Measurements from ENCODE around the gene FAT3. TPM values are rescaled to one million over a fixed set of nuclear protein-coding genes. Genes with fewer than 3 reads are reported as not detected.
A peak's percentile ranks its signal among the peaks of the same experiment; 100 is the strongest.

The FAT3 gene
- total RNA-seq (not detected), polyA plus RNA-seq (not detected)

- no peak within 1 kb of the TSS for H3K4me3 Mint-ChIP-seq
- no peak within 1 kb of the TSS for H3K27ac Mint-ChIP-seq
- ChIA-PET POLR2A (no interaction called here), CTCF (no interaction called here)
- DNase-seq = no peak
- Histone ChIP-seq H3K4me1 (ENCODE audit: insufficient read depth, low read length) (no peaks in the 10 kb centered on the region), H3K9me3 (ENCODE audit: low read length) (no peaks in the 10 kb centered on the region), H3K36me3 (ENCODE audit: insufficient read depth, low read length) (no peaks in the 10 kb centered on the region), H3K27me3 (ENCODE audit: insufficient read depth, low read length, poor library complexity, severe bottlenecking) (no peaks in the 10 kb centered on the region), H3K4me3 (ENCODE audit: low read length) (no peak within 1 kb of the TSS), H3K27ac (ENCODE audit: low read depth, low read length) (no peak within 1 kb of the TSS)
- H3K4me1 Mint-ChIP-seq = no peaks in the 10 kb centered on the region
- H3K9me3 Mint-ChIP-seq = peaks cover 5 to 25% (median 8%) of the 10 kb centered on the region in 5 donors
- peaks cover 15 to 37% of the 10 kb centered on the region in 2 donors for H3K27me3 Mint-ChIP-seq
- H3K36me3 Mint-ChIP-seq = peaks cover 0 to 6% (median 0%) of the 10 kb centered on the region in 3 donors
Observed at GRCh38 chr11:92224407-92225124, at the start of gene FAT3. FAT3 (plus strand) TSS chr11:92224818; CDS start chr11:92352113, 127,295 bp downstream.

DNA sequence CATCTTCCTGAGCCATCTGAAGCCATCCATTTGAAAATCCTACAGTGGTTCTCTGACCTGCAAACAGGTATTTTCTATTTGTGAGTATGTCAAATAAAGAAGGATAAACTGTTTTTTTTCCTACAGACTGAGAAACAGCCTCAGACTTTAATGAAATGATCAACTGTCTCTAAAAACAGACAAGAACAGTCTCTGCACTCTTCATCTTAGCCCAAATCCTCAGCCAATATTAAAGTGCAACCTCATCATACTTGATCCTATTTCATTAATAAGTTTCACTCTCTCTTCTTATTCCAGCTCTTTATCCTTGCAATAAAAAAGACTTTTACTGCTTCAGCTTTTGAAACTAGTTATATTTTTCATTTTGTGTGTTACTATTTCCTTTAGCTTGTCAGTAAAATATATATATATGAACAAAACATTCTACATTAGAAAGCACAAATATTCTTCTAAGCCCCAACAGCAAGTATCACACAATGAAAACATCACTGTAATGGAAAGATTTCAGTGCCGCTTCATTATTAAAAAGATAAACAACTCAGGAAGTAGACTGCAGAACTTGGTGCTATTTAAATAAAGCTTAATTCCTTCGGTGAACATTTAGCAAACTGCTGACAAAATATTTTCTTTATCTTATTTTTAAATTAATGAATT lies 45.5 kb upstream of the FAT3 start:
- H3K27me3 ChIP-seq (ENCODE audit: insufficient read depth, low read length, poor library complexity, severe bottlenecking) = no peaks in the 10 kb centered on the region
- no peak overlapping the region for H3K27ac Mint-ChIP-seq
- no peaks in the 10 kb centered on the region for H3K4me1 Mint-ChIP-seq
- H3K4me3 ChIP-seq (ENCODE audit: low read length) = no peak overlapping the region
- POLR2A ChIA-PET = no interaction called here
- no peak overlapping the region for H3K4me3 Mint-ChIP-seq
- no peaks in the 10 kb centered on the region for H3K4me1 ChIP-seq (ENCODE audit: insufficient read depth, low read length)
- peaks cover 0 to 2% of the 10 kb centered on the region in 2 donors for H3K27me3 Mint-ChIP-seq
- peaks cover 0 to 20% (median 3%) of the 10 kb centered on the region in 5 donors for H3K9me3 Mint-ChIP-seq
- H3K36me3 ChIP-seq (ENCODE audit: insufficient read depth, low read length) = no peaks in the 10 kb centered on the region
- CTCF ChIA-PET = no interaction called here
- no peaks in the 10 kb centered on the region for H3K9me3 ChIP-seq (ENCODE audit: low read length)
- no peak overlapping the region for H3K27ac ChIP-seq (ENCODE audit: low read depth, low read length)
- H3K36me3 Mint-ChIP-seq = no peaks in the 10 kb centered on the region
- DNase-seq = no peak

GRCh38 chr11:92180226-92180625 lies 44.4 kb upstream of the FAT3 start:
- Mint-ChIP-seq H3K9me3 (peaks cover 0 to 25% (median 4%) of the 10 kb centered on the region in 5 donors), H3K4me3 (no peak overlapping the region), H3K27ac (peak overlapping the region in 1 of 8 donors; percentile 50), H3K27me3 (peaks cover 0 to 2% of the 10 kb centered on the region in 2 donors), H3K4me1 (no peaks in the 10 kb centered on the region), H3K36me3 (no peaks in the 10 kb centered on the region)
- no peaks in the 10 kb centered on the region for H3K9me3 ChIP-seq (ENCODE audit: low read length)
- ChIA-PET POLR2A (no interaction called here), CTCF (no interaction called here)
- DNase-seq = no peak
- H3K4me1 ChIP-seq (ENCODE audit: insufficient read depth, low read length) = no peaks in the 10 kb centered on the region
- no peaks in the 10 kb centered on the region for H3K27me3 ChIP-seq (ENCODE audit: insufficient read depth, low read length, poor library complexity, severe bottlenecking)
- no peaks in the 10 kb centered on the region for H3K36me3 ChIP-seq (ENCODE audit: insufficient read depth, low read length)
- H3K4me3 ChIP-seq (ENCODE audit: low read length) = no peak overlapping the region
- H3K27ac ChIP-seq (ENCODE audit: low read depth, low read length) = no peak overlapping the region

DNA sequence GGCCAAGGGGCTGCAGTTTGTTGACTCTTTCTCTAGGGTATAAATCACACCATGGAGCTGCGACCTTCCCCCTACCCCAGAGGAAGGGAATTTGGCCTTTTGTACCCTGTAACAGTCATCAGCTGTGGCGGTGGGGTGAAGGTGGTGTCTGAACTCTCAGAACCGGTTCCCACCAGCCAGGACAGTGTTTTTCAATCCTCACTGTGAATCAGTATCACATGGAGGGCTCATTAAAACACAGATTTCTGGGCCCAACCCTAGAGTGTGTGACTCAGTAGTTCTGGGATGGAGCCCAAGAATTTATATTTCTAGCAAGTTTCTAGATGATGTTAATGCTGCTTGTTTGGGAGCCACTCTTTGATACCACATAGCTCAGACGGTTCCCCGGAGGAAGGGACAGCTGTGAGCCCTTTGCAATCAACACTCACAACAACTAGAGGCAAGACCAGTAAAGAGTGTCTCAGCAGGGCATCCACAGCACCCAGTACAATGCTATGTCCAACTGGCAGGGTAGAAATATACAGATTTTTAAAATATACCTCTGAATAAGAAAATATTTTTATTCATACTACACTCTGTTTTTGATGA lies 43.9 kb upstream of the FAT3 start:
- Histone ChIP-seq H3K27me3 (ENCODE audit: insufficient read depth, low read length, poor library complexity, severe bottlenecking) (no peaks in the 10 kb centered on the region), H3K4me1 (ENCODE audit: insufficient read depth, low read length) (no peaks in the 10 kb centered on the region), H3K36me3 (ENCODE audit: insufficient read depth, low read length) (no peaks in the 10 kb centered on the region), H3K9me3 (ENCODE audit: low read length) (no peaks in the 10 kb centered on the region), H3K27ac (ENCODE audit: low read depth, low read length) (no peak overlapping the region), H3K4me3 (ENCODE audit: low read length) (no peak overlapping the region)
- H3K36me3 Mint-ChIP-seq = no peaks in the 10 kb centered on the region
- H3K27ac Mint-ChIP-seq = no peak overlapping the region
- no peaks in the 10 kb centered on the region for H3K4me1 Mint-ChIP-seq
- peaks cover 0 to 27% (median 5%) of the 10 kb centered on the region in 5 donors for H3K9me3 Mint-ChIP-seq
- ChIA-PET POLR2A (no interaction called here), CTCF (no interaction called here)
- no peak overlapping the region for H3K4me3 Mint-ChIP-seq
- H3K27me3 Mint-ChIP-seq = peaks cover 0 to 2% of the 10 kb centered on the region in 2 donors
- DNase-seq = no peak

- CTCF ChIA-PET = no interaction called here
Observed at GRCh38 chr11:92190535-92191206, 33.9 kb upstream of the FAT3 start.

DNA sequence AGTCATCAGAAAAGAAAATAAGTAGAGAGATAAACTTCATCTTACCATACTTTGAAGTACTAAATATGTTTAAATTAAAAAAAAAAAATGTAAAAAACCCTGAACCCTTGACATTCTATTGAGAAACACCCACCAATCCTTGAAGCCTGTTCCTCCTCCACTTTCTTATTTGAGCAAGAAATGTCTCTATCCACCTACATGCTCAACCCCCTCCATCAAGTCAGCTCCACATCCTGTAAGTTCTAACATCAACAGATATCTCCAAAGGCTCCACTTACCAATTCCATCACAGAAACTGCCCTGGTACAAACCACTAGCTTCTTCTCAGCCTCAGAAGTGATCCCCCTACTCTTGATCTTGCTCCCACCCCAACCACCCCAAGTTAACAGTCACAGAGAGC lies 32.5 kb upstream of the FAT3 start:
- Mint-ChIP-seq H3K9me3 (peaks cover 0 to 12% (median 2%) of the 10 kb centered on the region in 5 donors), H3K4me1 (no peaks in the 10 kb centered on the region), H3K27ac (no peak overlapping the region), H3K27me3 (no peaks in the 10 kb centered on the region), H3K4me3 (no peak overlapping the region), H3K36me3 (no peaks in the 10 kb centered on the region)
- ChIA-PET POLR2A (no interaction called here), CTCF (no interaction called here)
- Histone ChIP-seq H3K27ac (ENCODE audit: low read depth, low read length) (no peak overlapping the region), H3K9me3 (ENCODE audit: low read length) (no peaks in the 10 kb centered on the region), H3K27me3 (ENCODE audit: insufficient read depth, low read length, poor library complexity, severe bottlenecking) (no peaks in the 10 kb centered on the region), H3K36me3 (ENCODE audit: insufficient read depth, low read length) (no peaks in the 10 kb centered on the region), H3K4me3 (ENCODE audit: low read length) (no peak overlapping the region), H3K4me1 (ENCODE audit: insufficient read depth, low read length) (no peaks in the 10 kb centered on the region)
- DNase-seq = no peak

More at GRCh38 chr11:92190535-92191206, 33.9 kb upstream of the FAT3 start:
- DNase-seq = no peak
- H3K9me3 Mint-ChIP-seq = peaks cover 0 to 13% (median 2%) of the 10 kb centered on the region in 5 donors
- Histone ChIP-seq H3K4me3 (ENCODE audit: low read length) (no peak overlapping the region), H3K9me3 (ENCODE audit: low read length) (no peaks in the 10 kb centered on the region), H3K27me3 (ENCODE audit: insufficient read depth, low read length, poor library complexity, severe bottlenecking) (no peaks in the 10 kb centered on the region), H3K27ac (ENCODE audit: low read depth, low read length) (no peak overlapping the region), H3K36me3 (ENCODE audit: insufficient read depth, low read length) (no peaks in the 10 kb centered on the region), H3K4me1 (ENCODE audit: insufficient read depth, low read length) (no peaks in the 10 kb centered on the region)
- H3K36me3 Mint-ChIP-seq = no peaks in the 10 kb centered on the region
- POLR2A ChIA-PET = no interaction called here
- no peaks in the 10 kb centered on the region for H3K4me1 Mint-ChIP-seq
- H3K4me3 Mint-ChIP-seq = peak overlapping the region in 1 of 7 donors; percentile 3
- no peaks in the 10 kb centered on the region for H3K27me3 Mint-ChIP-seq
- no peak overlapping the region for H3K27ac Mint-ChIP-seq

- H3K27me3 ChIP-seq (ENCODE audit: insufficient read depth, low read length, poor library complexity, severe bottlenecking) = no peaks in the 10 kb centered on the region
- no peak overlapping the region for H3K4me3 ChIP-seq (ENCODE audit: low read length)
- no peak overlapping the region for H3K27ac ChIP-seq (ENCODE audit: low read depth, low read length)
- H3K27me3 Mint-ChIP-seq = no peaks in the 10 kb centered on the region
- H3K9me3 ChIP-seq (ENCODE audit: low read length) = no peaks in the 10 kb centered on the region
- H3K36me3 ChIP-seq (ENCODE audit: insufficient read depth, low read length) = no peaks in the 10 kb centered on the region
- H3K9me3 Mint-ChIP-seq = peaks cover 0 to 10% (median 5%) of the 10 kb centered on the region in 5 donors
- H3K36me3 Mint-ChIP-seq = no peaks in the 10 kb centered on the region
- H3K4me1 ChIP-seq (ENCODE audit: insufficient read depth, low read length) = no peaks in the 10 kb centered on the region
- H3K27ac Mint-ChIP-seq = no peak overlapping the region
- H3K4me3 Mint-ChIP-seq = no peak overlapping the region
- CTCF ChIA-PET = no interaction called here
- DNase-seq = no peak
- H3K4me1 Mint-ChIP-seq = no peaks in the 10 kb centered on the region
- POLR2A ChIA-PET = no interaction called here
Observed at GRCh38 chr11:92198268-92198667, 26.4 kb upstream of the FAT3 start.

GRCh38 chr11:92199991-92200390 lies 24.6 kb upstream of the FAT3 start:
- no peaks in the 10 kb centered on the region for H3K36me3 ChIP-seq (ENCODE audit: insufficient read depth, low read length)
- no peaks in the 10 kb centered on the region for H3K27me3 ChIP-seq (ENCODE audit: insufficient read depth, low read length, poor library complexity, severe bottlenecking)
- peak overlapping the region in 1 of 8 donors; percentile 18 for H3K27ac Mint-ChIP-seq
- no peak overlapping the region for H3K4me3 Mint-ChIP-seq
- H3K9me3 Mint-ChIP-seq = peaks cover 0 to 11% (median 5%) of the 10 kb centered on the region in 5 donors
- H3K4me1 Mint-ChIP-seq = no peaks in the 10 kb centered on the region
- no peaks in the 10 kb centered on the region for H3K36me3 Mint-ChIP-seq
- no peaks in the 10 kb centered on the region for H3K27me3 Mint-ChIP-seq
- DNase-seq = no peak
- H3K4me3 ChIP-seq (ENCODE audit: low read length) = no peak overlapping the region
- no peaks in the 10 kb centered on the region for H3K9me3 ChIP-seq (ENCODE audit: low read length)
- H3K4me1 ChIP-seq (ENCODE audit: insufficient read depth, low read length) = no peaks in the 10 kb centered on the region
- H3K27ac ChIP-seq (ENCODE audit: low read depth, low read length) = no peak overlapping the region
- ChIA-PET POLR2A (no interaction called here), CTCF (no interaction called here)

Measured in CD8-positive, alpha-beta memory T cell (primary cell).